Adipocyte (in vitro differentiated cells): ENCODE measurements around the gene CHD8.

ENCODE experiments used
- DNase-seq: peaks from one replicate; pipeline ENCODE4 v3.0.0-alpha.2; 2015; ENCODE audit warnings: low read depth
- H3K27me3 ChIP-seq: replicated peaks from 2 replicates; pipeline ENCODE4 v1.7.0; 2013; ENCODE audit warnings: mild to moderate bottlenecking, low read length, moderate library complexity; ENCODE audit not compliant: control insufficient read depth, insufficient read depth
- H3K36me3 ChIP-seq: 2 replicates; pipeline ENCODE4 v1.7.0; 2013; ENCODE audit warnings: low read length, mild to moderate bottlenecking, moderate library complexity; ENCODE audit not compliant: control insufficient read depth, insufficient read depth, severe bottlenecking
- H3K4me1 ChIP-seq: 2 replicates; pipeline ENCODE4 v1.7.0; 2013; ENCODE audit warnings: mild to moderate bottlenecking, low read length, moderate library complexity; ENCODE audit not compliant: control insufficient read depth, insufficient read depth
- H3K4me3 ChIP-seq: 2 replicates; pipeline ENCODE4 v1.7.0; 2013; ENCODE audit warnings: mild to moderate bottlenecking, low read length, moderate library complexity
- H3K9ac ChIP-seq: 2 replicates; pipeline ENCODE4 v1.7.0; 2013; ENCODE audit warnings: mild to moderate bottlenecking, low read length, moderate library complexity
- H3K9me3 ChIP-seq: 2 replicates; pipeline ENCODE4 v1.7.0; 2013; ENCODE audit warnings: mild to moderate bottlenecking, low read length, moderate library complexity; ENCODE audit not compliant: control insufficient read depth

CHD8 gene

GRCh38 chr14:21426692-21427091 is 29.2 kb downstream of the CHD8 start:
- H3K4me3 ChIP-seq = no peak overlapping the region
- H3K27me3 ChIP-seq = no peaks in the 10 kb centered on the region
- DNase-seq = no peak
- no peaks in the 10 kb centered on the region for H3K4me1 ChIP-seq
- H3K36me3 ChIP-seq = peaks cover 98% of the 10 kb centered on the region
- no peak overlapping the region for H3K9ac ChIP-seq
- H3K9me3 ChIP-seq = peaks cover 5% of the 10 kb centered on the region

- Histone ChIP-seq H3K27me3 (no peaks in the 10 kb centered on the region), H3K36me3 (peaks cover 66% of the 10 kb centered on the region), H3K4me1 (no peaks in the 10 kb centered on the region), H3K9me3 (peaks cover under 1% of the 10 kb centered on the region), H3K4me3 (no peak overlapping the region), H3K9ac (no peak overlapping the region)
- DNase-seq = no peak
These were observed 36.4 kb downstream of the CHD8 start for GRCh38 chr14:21419528-21419927.

DNA sequence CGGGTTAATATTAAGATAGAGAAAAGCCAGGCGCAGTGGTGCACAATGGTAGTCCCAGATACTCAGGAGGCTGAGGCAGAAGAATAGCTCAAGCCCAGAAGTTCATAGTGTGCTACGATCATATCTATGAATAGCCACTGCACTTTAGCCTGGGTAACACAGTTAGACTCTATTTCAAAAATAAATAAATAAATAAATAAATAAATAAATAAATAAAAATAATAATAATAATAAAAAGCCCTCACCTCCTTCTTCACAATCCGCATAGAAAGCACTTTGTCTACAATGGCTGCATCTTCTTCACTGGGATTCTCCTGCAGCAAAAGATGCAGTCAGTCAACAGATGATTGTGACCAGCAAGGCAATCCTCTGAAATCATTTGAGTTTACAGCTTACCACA is 40.6 kb downstream of the CHD8 start:
- Histone ChIP-seq H3K36me3 (peaks cover 68% of the 10 kb centered on the region), H3K9ac (no peak overlapping the region), H3K9me3 (no peaks in the 10 kb centered on the region), H3K27me3 (no peaks in the 10 kb centered on the region), H3K4me1 (no peaks in the 10 kb centered on the region), H3K4me3 (no peak overlapping the region)
- no peak for DNase-seq

DNA sequence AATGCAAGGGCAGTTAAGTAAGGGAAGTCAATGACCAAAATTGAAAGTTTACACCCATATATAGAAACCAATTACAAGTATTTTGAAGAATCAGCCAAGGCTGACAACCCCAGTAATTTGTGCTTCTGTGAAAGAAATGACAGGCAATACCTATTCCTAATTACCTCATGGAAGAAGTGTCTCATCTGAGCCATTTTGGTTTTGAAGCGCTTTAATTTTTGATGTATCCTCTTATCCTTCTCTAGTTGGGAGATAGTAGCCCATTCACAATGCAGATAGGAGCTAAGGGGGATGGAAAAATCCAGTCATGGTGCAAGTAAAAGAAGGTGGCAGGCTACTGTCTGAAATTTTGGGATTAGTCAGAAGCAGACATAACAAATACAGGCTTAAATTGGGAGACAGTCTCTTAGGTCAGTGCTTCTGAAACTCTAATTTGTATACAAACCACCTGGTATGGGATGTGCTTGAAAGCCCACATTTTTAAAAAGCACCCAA is 41.7 kb downstream of the CHD8 start:
- Histone ChIP-seq H3K36me3 (peaks cover 68% of the 10 kb centered on the region), H3K4me1 (no peaks in the 10 kb centered on the region), H3K27me3 (no peaks in the 10 kb centered on the region), H3K4me3 (no peak overlapping the region), H3K9ac (no peak overlapping the region), H3K9me3 (no peaks in the 10 kb centered on the region)
- no peak for DNase-seq

GRCh38 chr14:21408147-21408546 is 47.8 kb downstream of the CHD8 start:
- H3K9me3 ChIP-seq = no peaks in the 10 kb centered on the region
- peak; percentile 73 for DNase-seq
- H3K4me3 ChIP-seq = no peak overlapping the region
- H3K27me3 ChIP-seq = no peaks in the 10 kb centered on the region
- H3K36me3 ChIP-seq = peaks cover 96% of the 10 kb centered on the region
- H3K9ac ChIP-seq = no peak overlapping the region
- H3K4me1 ChIP-seq = peaks cover 29% of the 10 kb centered on the region

GRCh38 chr14:21406213-21406612 is 49.7 kb downstream of the CHD8 start:
- no peak overlapping the region for H3K4me3 ChIP-seq
- no peaks in the 10 kb centered on the region for H3K27me3 ChIP-seq
- H3K36me3 ChIP-seq = peaks cover 96% of the 10 kb centered on the region
- no peak for DNase-seq
- H3K9ac ChIP-seq = no peak overlapping the region
- H3K4me1 ChIP-seq = peaks cover 29% of the 10 kb centered on the region
- no peaks in the 10 kb centered on the region for H3K9me3 ChIP-seq

- Histone ChIP-seq H3K4me3 (no peak overlapping the region), H3K4me1 (peaks cover 29% of the 10 kb centered on the region), H3K27me3 (no peaks in the 10 kb centered on the region), H3K36me3 (peaks cover 96% of the 10 kb centered on the region), H3K9ac (no peak overlapping the region), H3K9me3 (no peaks in the 10 kb centered on the region)
- DNase-seq = no peak
These were observed 50.8 kb downstream of the CHD8 start for GRCh38 chr14:21405097-21405496.

GRCh38 chr14:21399311-21399870 is 56.5 kb downstream of the CHD8 start:
- no peaks in the 10 kb centered on the region for H3K4me1 ChIP-seq
- H3K27me3 ChIP-seq = no peaks in the 10 kb centered on the region
- no peak overlapping the region for H3K4me3 ChIP-seq
- no peak for DNase-seq
- H3K36me3 ChIP-seq = peaks cover 92% of the 10 kb centered on the region
- no peak overlapping the region for H3K9ac ChIP-seq
- no peaks in the 10 kb centered on the region for H3K9me3 ChIP-seq

DNA sequence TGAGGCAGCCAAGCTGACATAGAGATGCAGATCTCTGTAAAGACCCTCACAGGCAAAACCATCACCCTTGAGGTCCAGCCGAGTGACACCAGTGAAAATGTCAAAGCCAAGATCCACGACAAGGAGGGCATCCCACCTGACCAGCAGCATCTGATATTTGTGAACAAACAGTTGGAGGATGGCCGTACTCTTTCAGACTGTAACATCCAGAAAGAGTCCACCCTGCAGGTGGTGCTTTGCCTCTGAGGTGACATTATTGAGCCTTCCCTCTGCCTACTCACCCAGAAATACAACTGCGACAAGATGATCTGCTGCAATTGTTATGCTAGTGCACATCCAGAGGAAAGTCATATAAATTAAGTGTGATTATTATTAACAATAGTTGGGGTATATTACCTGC is 57.0 kb downstream of the CHD8 start:
- Histone ChIP-seq H3K36me3 (peaks cover 94% of the 10 kb centered on the region), H3K4me3 (no peak overlapping the region), H3K27me3 (no peaks in the 10 kb centered on the region), H3K9ac (no peak overlapping the region), H3K4me1 (no peaks in the 10 kb centered on the region), H3K9me3 (no peaks in the 10 kb centered on the region)
- DNase-seq = no peak

GRCh38 chr14:21395450-21395849 is 60.5 kb downstream of the CHD8 start:
- Histone ChIP-seq H3K9me3 (no peaks in the 10 kb centered on the region), H3K36me3 (peaks cover 96% of the 10 kb centered on the region), H3K9ac (no peak overlapping the region), H3K27me3 (no peaks in the 10 kb centered on the region), H3K4me1 (peaks cover 3% of the 10 kb centered on the region), H3K4me3 (no peak overlapping the region)
- no peak for DNase-seq

GRCh38 chr14:21385188-21385904 is 70.6 kb downstream of the CHD8 start:
- Histone ChIP-seq H3K4me3 (peak overlapping the region; percentile 98), H3K9me3 (no peaks in the 10 kb centered on the region), H3K27me3 (no peaks in the 10 kb centered on the region), H3K4me1 (peaks cover 20% of the 10 kb centered on the region), H3K9ac (peak overlapping the region; percentile 96), H3K36me3 (peaks cover 50% of the 10 kb centered on the region)
- DNase-seq = no peak
